Measurements from ENCODE around the gene TBCK.

TBCK gene

GRCh38 chr4:106334741-106335470, 18.9 kb upstream of the TBCK start:
- Histone ChIP-seq H2AFZ (ENCODE audit: low read length) (no peak overlapping the region), H3K79me2 (ENCODE audit: insufficient read depth, low read length) (no peaks in the 10 kb centered on the region), H3K4me2 (ENCODE audit: low read depth, low read length, poor library complexity, severe bottlenecking) (no peak overlapping the region), H3K36me3 (ENCODE audit: insufficient read depth, low read length) (peaks cover 62% of the 10 kb centered on the region), H3K9ac (ENCODE audit: low read depth, low read length, poor library complexity, severe bottlenecking) (no peak overlapping the region), H3F3A (ENCODE audit: low read depth) (no peaks in the 10 kb centered on the region), H3K4me3 (ENCODE audit: low read length, poor library complexity, severe bottlenecking) (no peak overlapping the region), H3K9me2 (replicated peaks; ENCODE audit: low read depth, low read length) (no peaks in the 10 kb centered on the region), H3K4me1 (ENCODE audit: insufficient read depth, low read length, poor library complexity, severe bottlenecking) (no peaks in the 10 kb centered on the region), H4K20me1 (ENCODE audit: insufficient read depth, low read length, poor library complexity, severe bottlenecking) (no peaks in the 10 kb centered on the region), H3K9me3 (ENCODE audit: insufficient read depth, low read depth, low read length) (no peaks in the 10 kb centered on the region), H3K27me3 (ENCODE audit: insufficient read depth, low read length, poor library complexity, severe bottlenecking) (no peaks in the 10 kb centered on the region)
- TF ChIP-seq CTCF (conservative IDR thresholded peaks at IDR 0.05; ENCODE audit: low read length) (no peak), EZH2phosphoT487 (IDR thresholded peaks at IDR 0.05; ENCODE audit: borderline replicate concordance) (no peak)

DNA sequence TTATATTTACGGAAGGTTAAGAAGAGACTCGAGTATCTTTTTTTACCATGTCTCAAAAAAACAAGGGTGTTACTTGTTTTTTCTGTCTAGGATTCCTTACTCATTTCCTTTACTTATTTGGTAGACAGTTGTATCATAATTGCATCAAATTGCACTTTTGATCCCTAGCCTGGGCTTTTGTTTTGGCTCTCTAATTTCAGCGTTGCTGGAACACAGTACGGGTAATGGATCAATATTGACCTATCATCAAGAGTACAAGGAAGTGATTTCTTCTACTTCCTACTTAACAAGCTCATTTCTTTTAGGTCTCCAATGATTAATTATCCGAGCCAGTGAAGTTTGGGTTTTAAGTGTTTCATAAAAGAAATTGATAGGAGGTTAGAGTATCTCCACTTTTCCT, 17.2 kb upstream of the TBCK start:
- Histone ChIP-seq H3K36me3 (ENCODE audit: insufficient read depth, low read length) (peaks cover 63% of the 10 kb centered on the region), H3K9me2 (replicated peaks; ENCODE audit: low read depth, low read length) (no peaks in the 10 kb centered on the region), H3K9ac (ENCODE audit: low read depth, low read length, poor library complexity, severe bottlenecking) (no peak overlapping the region), H3K4me3 (ENCODE audit: low read length, poor library complexity, severe bottlenecking) (no peak overlapping the region), H4K20me1 (ENCODE audit: insufficient read depth, low read length, poor library complexity, severe bottlenecking) (no peaks in the 10 kb centered on the region), H3K79me2 (ENCODE audit: insufficient read depth, low read length) (no peaks in the 10 kb centered on the region), H3K4me1 (ENCODE audit: insufficient read depth, low read length, poor library complexity, severe bottlenecking) (no peaks in the 10 kb centered on the region), H3K4me2 (ENCODE audit: low read depth, low read length, poor library complexity, severe bottlenecking) (no peak overlapping the region), H3K9me3 (ENCODE audit: insufficient read depth, low read depth, low read length) (no peaks in the 10 kb centered on the region), H3F3A (ENCODE audit: low read depth) (no peaks in the 10 kb centered on the region), H2AFZ (ENCODE audit: low read length) (no peak overlapping the region), H3K27me3 (ENCODE audit: insufficient read depth, low read length, poor library complexity, severe bottlenecking) (no peaks in the 10 kb centered on the region)
- TF ChIP-seq EZH2phosphoT487 (IDR thresholded peaks at IDR 0.05; ENCODE audit: borderline replicate concordance) = no peak
- TF ChIP-seq CTCF (conservative IDR thresholded peaks at IDR 0.05; ENCODE audit: low read length) = no peak

- Histone ChIP-seq H2AFZ (ENCODE audit: low read length) (no peak overlapping the region), H3K9me3 (ENCODE audit: insufficient read depth, low read depth, low read length) (no peaks in the 10 kb centered on the region), H3F3A (ENCODE audit: low read depth) (no peaks in the 10 kb centered on the region), H3K9ac (ENCODE audit: low read depth, low read length, poor library complexity, severe bottlenecking) (no peak overlapping the region), H3K36me3 (ENCODE audit: insufficient read depth, low read length) (peaks cover 53% of the 10 kb centered on the region), H3K79me2 (ENCODE audit: insufficient read depth, low read length) (no peaks in the 10 kb centered on the region), H3K9me2 (replicated peaks; ENCODE audit: low read depth, low read length) (no peaks in the 10 kb centered on the region), H3K4me1 (ENCODE audit: insufficient read depth, low read length, poor library complexity, severe bottlenecking) (no peaks in the 10 kb centered on the region), H3K27me3 (ENCODE audit: insufficient read depth, low read length, poor library complexity, severe bottlenecking) (no peaks in the 10 kb centered on the region), H4K20me1 (ENCODE audit: insufficient read depth, low read length, poor library complexity, severe bottlenecking) (no peaks in the 10 kb centered on the region), H3K4me3 (ENCODE audit: low read length, poor library complexity, severe bottlenecking) (no peak overlapping the region), H3K4me2 (ENCODE audit: low read depth, low read length, poor library complexity, severe bottlenecking) (no peak overlapping the region)
- TF ChIP-seq CTCF (conservative IDR thresholded peaks at IDR 0.05; ENCODE audit: low read length) (peak; percentile 80), EZH2phosphoT487 (IDR thresholded peaks at IDR 0.05; ENCODE audit: borderline replicate concordance) (no peak)
Measured at GRCh38 chr4:106329041-106329618, 13.1 kb upstream of the TBCK start.

Measured in Loucy (cell line).